ENCODE results near the gene SLC25A21.

The SLC25A21 gene

DNA sequence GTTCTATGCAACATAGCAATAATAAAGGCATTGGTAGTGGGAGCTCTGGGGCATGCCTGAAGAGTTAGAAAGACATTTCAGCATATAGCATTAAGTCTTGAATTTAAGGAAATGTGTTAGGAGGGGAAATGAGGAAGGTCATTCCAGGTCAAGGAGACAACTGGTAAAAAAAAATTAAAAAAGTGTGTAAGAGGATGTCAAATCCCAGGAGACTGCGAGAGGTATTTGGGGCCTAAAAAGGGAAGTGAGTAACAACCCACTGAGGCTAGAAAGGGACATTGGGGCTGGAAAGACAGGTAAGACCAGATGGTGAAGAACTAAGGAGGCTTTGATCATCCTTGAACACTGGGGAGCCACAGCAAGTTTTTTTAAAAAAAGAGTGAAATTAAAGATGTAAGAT is 152.9 kb downstream of the SLC25A21 start:
- no peak for DNase-seq (ENCODE audit: extremely low read depth, insufficient read length)
- H3K27me3 ChIP-seq (replicated peaks; ENCODE audit: control insufficient read depth, insufficient read depth, low read length): no peaks in the 10 kb centered on the region
- TF ChIP-seq, protein P1, sequence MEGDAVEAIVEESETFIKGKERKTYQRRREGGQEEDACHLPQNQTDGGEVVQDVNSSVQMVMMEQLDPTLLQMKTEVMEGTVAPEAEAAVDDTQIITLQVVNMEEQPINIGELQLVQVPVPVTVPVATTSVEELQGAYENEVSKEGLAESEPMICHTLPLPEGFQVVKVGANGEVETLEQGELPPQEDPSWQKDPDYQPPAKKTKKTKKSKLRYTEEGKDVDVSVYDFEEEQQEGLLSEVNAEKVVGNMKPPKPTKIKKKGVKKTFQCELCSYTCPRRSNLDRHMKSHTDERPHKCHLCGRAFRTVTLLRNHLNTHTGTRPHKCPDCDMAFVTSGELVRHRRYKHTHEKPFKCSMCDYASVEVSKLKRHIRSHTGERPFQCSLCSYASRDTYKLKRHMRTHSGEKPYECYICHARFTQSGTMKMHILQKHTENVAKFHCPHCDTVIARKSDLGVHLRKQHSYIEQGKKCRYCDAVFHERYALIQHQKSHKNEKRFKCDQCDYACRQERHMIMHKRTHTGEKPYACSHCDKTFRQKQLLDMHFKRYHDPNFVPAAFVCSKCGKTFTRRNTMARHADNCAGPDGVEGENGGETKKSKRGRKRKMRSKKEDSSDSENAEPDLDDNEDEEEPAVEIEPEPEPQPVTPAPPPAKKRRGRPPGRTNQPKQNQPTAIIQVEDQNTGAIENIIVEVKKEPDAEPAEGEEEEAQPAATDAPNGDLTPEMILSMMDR (IDR thresholded peaks at IDR 0.05; ENCODE audit: insufficient read depth, low read length, poor library complexity, severe bottlenecking): no peak
- no peaks in the 10 kb centered on the region for H3K36me3 ChIP-seq (ENCODE audit: control insufficient read depth, insufficient read depth, low read length)
- H3K4me3 ChIP-seq (replicated peaks; ENCODE audit: low read depth, low read length): no peak overlapping the region

DNA sequence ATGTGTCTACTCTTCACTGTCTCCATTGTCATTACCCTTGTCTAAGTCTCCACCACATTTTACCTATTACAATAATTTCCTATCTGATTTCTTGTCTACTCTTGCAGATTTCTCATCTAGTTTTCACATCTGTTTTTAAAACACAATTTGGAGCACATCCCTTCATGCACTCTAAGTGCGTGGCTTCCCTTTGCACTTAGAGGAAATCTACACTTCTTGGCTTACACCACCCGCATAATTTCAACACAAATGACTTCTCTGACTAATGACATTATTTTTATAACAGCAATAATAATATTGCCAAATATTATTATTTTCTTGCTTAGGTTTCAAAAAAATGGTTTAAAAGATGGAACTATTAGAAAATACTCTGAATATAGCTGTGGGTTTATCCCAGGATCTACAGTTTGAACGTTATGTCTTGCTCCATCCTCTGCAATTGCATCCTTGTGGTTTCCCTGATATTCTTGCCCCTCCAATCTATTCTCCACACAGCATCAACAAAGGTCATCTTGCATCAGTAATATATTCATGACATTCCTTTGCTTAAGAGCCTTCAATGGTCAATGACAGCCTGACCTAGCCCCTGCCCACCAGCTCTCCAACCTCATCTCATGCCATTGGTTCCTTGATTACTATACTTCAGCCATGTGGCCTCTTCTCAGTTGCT is 153.7 kb downstream of the SLC25A21 start:
- Histone ChIP-seq H3K36me3 (ENCODE audit: control insufficient read depth, insufficient read depth, low read length) (no peaks in the 10 kb centered on the region), H3K27me3 (replicated peaks; ENCODE audit: control insufficient read depth, insufficient read depth, low read length) (no peaks in the 10 kb centered on the region), H3K4me3 (replicated peaks; ENCODE audit: low read depth, low read length) (no peak overlapping the region)
- TF ChIP-seq, protein P1 (IDR thresholded peaks at IDR 0.05; ENCODE audit: insufficient read depth, low read length, poor library complexity, severe bottlenecking): no peak
- DNase-seq (ENCODE audit: extremely low read depth, insufficient read length): no peak

DNA sequence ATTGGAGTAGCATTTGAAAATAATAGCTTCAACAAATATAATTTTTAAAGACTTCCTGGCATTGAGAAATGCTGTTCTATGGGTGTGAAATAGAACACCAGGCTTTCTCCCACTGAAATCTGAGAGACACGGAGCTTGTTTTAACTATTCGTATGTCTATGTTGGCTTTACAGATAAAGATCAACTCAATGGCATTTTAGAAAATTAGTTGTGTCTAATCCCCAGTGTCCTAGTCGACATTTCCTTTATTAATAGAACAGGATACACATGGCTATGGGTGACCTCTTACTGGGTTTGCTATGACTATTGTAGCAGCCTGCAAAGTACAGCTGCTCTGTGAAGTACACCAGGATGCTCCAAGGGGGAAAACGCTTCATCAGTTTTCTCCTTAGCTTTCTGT is 159.3 kb downstream of the SLC25A21 start:
- Histone ChIP-seq H3K36me3 (ENCODE audit: control insufficient read depth, insufficient read depth, low read length) (no peaks in the 10 kb centered on the region), H3K4me3 (replicated peaks; ENCODE audit: low read depth, low read length) (no peak overlapping the region), H3K27me3 (replicated peaks; ENCODE audit: control insufficient read depth, insufficient read depth, low read length) (no peaks in the 10 kb centered on the region)
- no peak for DNase-seq (ENCODE audit: extremely low read depth, insufficient read length)
- TF ChIP-seq, protein P1 (IDR thresholded peaks at IDR 0.05; ENCODE audit: insufficient read depth, low read length, poor library complexity, severe bottlenecking): no peak

DNA sequence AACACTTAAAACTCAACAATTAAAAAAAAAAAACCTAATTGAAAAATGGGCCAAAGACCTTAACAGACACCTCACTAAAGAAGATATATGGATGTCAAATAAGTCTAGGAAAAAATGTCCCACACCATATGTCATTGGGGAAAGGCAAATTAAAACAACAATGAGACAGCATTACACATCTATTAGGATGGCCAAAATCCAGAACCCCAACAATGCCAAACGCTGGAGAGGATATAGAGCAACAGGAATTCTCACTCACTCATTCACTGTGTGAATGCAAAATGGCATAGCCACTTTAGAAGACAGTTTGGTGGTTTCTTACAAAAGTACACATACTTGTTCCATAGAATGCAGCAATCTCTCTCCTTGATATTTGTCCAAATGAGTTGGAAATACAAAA is 173.7 kb downstream of the SLC25A21 start:
- DNase-seq (ENCODE audit: extremely low read depth, insufficient read length): no peak
- H3K27me3 ChIP-seq (replicated peaks; ENCODE audit: control insufficient read depth, insufficient read depth, low read length): no peaks in the 10 kb centered on the region
- no peak overlapping the region for H3K4me3 ChIP-seq (replicated peaks; ENCODE audit: low read depth, low read length)
- TF ChIP-seq, protein P1 (IDR thresholded peaks at IDR 0.05; ENCODE audit: insufficient read depth, low read length, poor library complexity, severe bottlenecking): no peak
- H3K36me3 ChIP-seq (ENCODE audit: control insufficient read depth, insufficient read depth, low read length): no peaks in the 10 kb centered on the region

DNA sequence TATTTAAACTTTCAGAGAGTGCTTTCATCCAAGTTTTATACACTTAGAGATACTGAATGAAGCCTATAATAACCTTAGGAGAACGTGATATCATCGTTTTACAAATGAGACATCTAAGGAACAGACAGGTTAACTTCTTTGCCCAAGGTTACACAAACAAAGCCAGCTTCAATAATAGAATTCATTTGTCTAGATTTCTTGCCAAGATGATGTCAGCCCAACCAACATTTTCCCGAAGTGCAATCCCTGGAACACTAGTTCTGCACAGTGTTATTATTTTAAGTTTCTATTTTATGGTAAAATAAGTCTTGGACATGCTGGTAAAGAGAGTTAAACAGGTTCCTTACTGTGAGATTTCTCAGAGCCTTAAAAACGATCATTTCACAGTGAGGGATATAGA is 174.6 kb downstream of the SLC25A21 start:
- H3K36me3 ChIP-seq (ENCODE audit: control insufficient read depth, insufficient read depth, low read length): no peaks in the 10 kb centered on the region
- H3K4me3 ChIP-seq (replicated peaks; ENCODE audit: low read depth, low read length): no peak overlapping the region
- no peak for DNase-seq (ENCODE audit: extremely low read depth, insufficient read length)
- H3K27me3 ChIP-seq (replicated peaks; ENCODE audit: control insufficient read depth, insufficient read depth, low read length): no peaks in the 10 kb centered on the region
- TF ChIP-seq, protein P1 (IDR thresholded peaks at IDR 0.05; ENCODE audit: insufficient read depth, low read length, poor library complexity, severe bottlenecking): no peak
